B cell (primary cell): ENCODE measurements around the gene MSH2.

Experiments
- EZH2 ChIP-seq: IDR thresholded peaks from 2 replicates; pipeline ENCODE4 v1.6.1; 2012; ENCODE audit warnings: borderline replicate concordance, low read depth, mild to moderate bottlenecking, moderate library complexity, low read length; ENCODE audit not compliant: insufficient read depth, poor library complexity, severe bottlenecking
- TF ChIP-seq, protein P1 (sequence below): fragments of 200-600 bp; IDR thresholded peaks from one replicate; pipeline ENCODE4 v1.8.0; 2022; ENCODE audit warnings: antibody characterized with exemption, mild to moderate bottlenecking

DNA sequence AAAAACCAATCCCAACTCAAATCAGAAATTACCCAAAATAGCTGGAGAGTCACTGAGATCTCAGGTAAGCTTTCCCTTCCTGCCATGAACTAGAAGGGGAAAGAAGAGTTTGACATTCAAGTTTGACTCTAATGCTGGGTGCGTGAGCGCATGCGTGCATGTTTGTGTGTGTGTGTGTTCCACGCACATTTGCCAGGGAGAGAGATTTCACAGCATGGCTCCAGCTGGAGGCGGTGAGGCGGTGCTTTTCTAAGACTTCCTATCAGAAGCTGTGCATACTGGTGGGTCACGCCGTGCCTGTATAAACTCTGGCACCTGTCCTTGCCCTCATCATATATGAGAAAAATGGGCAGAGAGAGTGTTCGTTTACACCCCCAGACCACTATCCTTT lies 116.2 kb downstream of the MSH2 start:
- TF ChIP-seq, protein P1, sequence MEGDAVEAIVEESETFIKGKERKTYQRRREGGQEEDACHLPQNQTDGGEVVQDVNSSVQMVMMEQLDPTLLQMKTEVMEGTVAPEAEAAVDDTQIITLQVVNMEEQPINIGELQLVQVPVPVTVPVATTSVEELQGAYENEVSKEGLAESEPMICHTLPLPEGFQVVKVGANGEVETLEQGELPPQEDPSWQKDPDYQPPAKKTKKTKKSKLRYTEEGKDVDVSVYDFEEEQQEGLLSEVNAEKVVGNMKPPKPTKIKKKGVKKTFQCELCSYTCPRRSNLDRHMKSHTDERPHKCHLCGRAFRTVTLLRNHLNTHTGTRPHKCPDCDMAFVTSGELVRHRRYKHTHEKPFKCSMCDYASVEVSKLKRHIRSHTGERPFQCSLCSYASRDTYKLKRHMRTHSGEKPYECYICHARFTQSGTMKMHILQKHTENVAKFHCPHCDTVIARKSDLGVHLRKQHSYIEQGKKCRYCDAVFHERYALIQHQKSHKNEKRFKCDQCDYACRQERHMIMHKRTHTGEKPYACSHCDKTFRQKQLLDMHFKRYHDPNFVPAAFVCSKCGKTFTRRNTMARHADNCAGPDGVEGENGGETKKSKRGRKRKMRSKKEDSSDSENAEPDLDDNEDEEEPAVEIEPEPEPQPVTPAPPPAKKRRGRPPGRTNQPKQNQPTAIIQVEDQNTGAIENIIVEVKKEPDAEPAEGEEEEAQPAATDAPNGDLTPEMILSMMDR, result no peak
- no peak for TF ChIP-seq EZH2
